HepG2 (cell line): ENCODE results near the gene RDM1. TPM values are rescaled to one million over a fixed set of nuclear protein-coding genes. Genes with fewer than 3 reads are reported as not detected.
A peak's percentile ranks its signal among the peaks of the same experiment; 100 is the strongest.

Experiments used
- ATF1 ChIP-seq: IDR thresholded peaks from 2 replicates; pipeline ENCODE4 v1.6.1; 2016; ENCODE audit warnings: mild to moderate bottlenecking, control low read depth
- BRD4 ChIP-seq: sonication (generic); formaldehyde crosslinking; IDR thresholded peaks from 2 replicates; pipeline ENCODE4 v1.4.0; 2020; ENCODE audit warnings: missing genetic modification reagents
- DBP ChIP-seq: sonication (generic); formaldehyde crosslinking; IDR thresholded peaks from 2 replicates; pipeline ENCODE4 v1.4.0; 2020; ENCODE audit warnings: missing genetic modification reagents; ENCODE audit errors: not compliant biosample characterization
- ELF3 ChIP-seq: IDR thresholded peaks from 2 replicates; pipeline ENCODE4 v1.6.1; 2016; ENCODE audit warnings: missing genetic modification reagents, missing compliant biosample characterization
- GLMP ChIP-seq: sonication (generic); formaldehyde crosslinking; IDR thresholded peaks from 2 replicates; pipeline ENCODE4 v1.9.0; 2021; ENCODE audit warnings: missing genetic modification reagents, mild to moderate bottlenecking, borderline replicate concordance
- LCORL ChIP-seq, 2 experiments: fragments of 450-650 bp in 1 of 2; sonication (generic) in 1 of 2; formaldehyde crosslinking in 1 of 2; IDR thresholded peaks; 2 replicates each; pipeline versions ENCODE4 v1.5.0 to v1.6.1; 2017 to 2020; ENCODE audit warnings: antibody characterized with exemption in 1 of 2, missing genetic modification reagents in 1 of 2
- MTF2 ChIP-seq: sonication (generic); formaldehyde crosslinking; IDR thresholded peaks from 2 replicates; pipeline ENCODE4 v1.5.0; 2020; ENCODE audit warnings: missing genetic modification reagents, borderline replicate concordance
- RFX5 ChIP-seq: IDR thresholded peaks from 2 replicates; pipeline ENCODE4 v1.6.1; 2011; ENCODE audit warnings: low read depth, low read length, improper control_type of control experiment
- SNAPC5 ChIP-seq: sonication (generic); formaldehyde crosslinking; IDR thresholded peaks from 2 replicates; pipeline ENCODE4 v1.8.1; 2023; ENCODE audit warnings: mild to moderate bottlenecking, missing genetic modification reagents, borderline replicate concordance
- SOX5 ChIP-seq: IDR thresholded peaks from 2 replicates; pipeline ENCODE4 v1.6.1; 2016; ENCODE audit warnings: borderline replicate concordance
- SPEN ChIP-seq: sonication (generic); formaldehyde crosslinking; IDR thresholded peaks from 2 replicates; pipeline ENCODE4 v1.5.1; 2020; ENCODE audit warnings: low read depth, mild to moderate bottlenecking, missing genetic modification reagents
- TARDBP ChIP-seq: sonication (generic); formaldehyde crosslinking; IDR thresholded peaks from 2 replicates; pipeline ENCODE4 v1.8.0; 2022; ENCODE audit warnings: mild to moderate bottlenecking, missing genetic modification reagents
- YEATS4 ChIP-seq: sonication (generic); formaldehyde crosslinking; IDR thresholded peaks from 2 replicates; pipeline ENCODE4 v1.4.0; 2020; ENCODE audit warnings: missing genetic modification reagents, borderline replicate concordance
- ZBTB1 ChIP-seq: sonication (generic); formaldehyde crosslinking; IDR thresholded peaks from 2 replicates; pipeline ENCODE4 v1.4.0; 2020; ENCODE audit warnings: missing genetic modification reagents, borderline replicate concordance
- polyA plus RNA-seq, 8 experiments: library from polyadenylated mRNA; depleted of rRNA in 3 of 8; stranded (reverse) in 7 of 8; unstranded in 1 of 8; fragments of >200 nt; fragmentation: Illumina TruSeq in 4 of 8; extraction: Trizol in 4 of 8; gene quantifications; 2 replicates each; pipeline versions ENCODE4 v1.2.1 to v1.2.3, GENCODE V29; 2011 to 2016; ENCODE audit warnings: low read depth in 4 of 8, missing spikeins in 1 of 8, mixed read lengths in 1 of 8; ENCODE audit not compliant: insufficient read depth in 1 of 8
- total RNA-seq, 5 experiments: library from RNA; depleted of rRNA; stranded (reverse); fragments of >200 nt; fragmentation: Illumina TruSeq; extraction: Trizol; gene quantifications; 2 replicates each; pipeline ENCODE4 v1.2.3, GENCODE V29; 2016; ENCODE audit warnings: low read depth in 1 of 5
- TF ChIP-seq, protein P1 (sequence below), 2 experiments: IDR thresholded peaks; 2 replicates each; pipeline ENCODE4 v1.6.1; 2011 to 2012; ENCODE audit warnings: low read length in 2 of 2, borderline replicate concordance in 1 of 2, low read depth in 1 of 2, mild to moderate bottlenecking in 1 of 2, moderate library complexity in 1 of 2
- TF ChIP-seq, protein P2 (sequence below): sonication (generic); formaldehyde crosslinking; IDR thresholded peaks from 2 replicates; pipeline ENCODE4 v1.8.0; 2022; ENCODE audit warnings: mild to moderate bottlenecking, missing genetic modification reagents, borderline replicate concordance

Gene RDM1
- total and polyA plus RNA-seq, 2 of the 13 experiments (the other 11 are each of a cell fraction or from before 2014, with no cell fraction given), result 0.28 to 0.40 TPM

- TF ChIP-seq, protein P1, sequence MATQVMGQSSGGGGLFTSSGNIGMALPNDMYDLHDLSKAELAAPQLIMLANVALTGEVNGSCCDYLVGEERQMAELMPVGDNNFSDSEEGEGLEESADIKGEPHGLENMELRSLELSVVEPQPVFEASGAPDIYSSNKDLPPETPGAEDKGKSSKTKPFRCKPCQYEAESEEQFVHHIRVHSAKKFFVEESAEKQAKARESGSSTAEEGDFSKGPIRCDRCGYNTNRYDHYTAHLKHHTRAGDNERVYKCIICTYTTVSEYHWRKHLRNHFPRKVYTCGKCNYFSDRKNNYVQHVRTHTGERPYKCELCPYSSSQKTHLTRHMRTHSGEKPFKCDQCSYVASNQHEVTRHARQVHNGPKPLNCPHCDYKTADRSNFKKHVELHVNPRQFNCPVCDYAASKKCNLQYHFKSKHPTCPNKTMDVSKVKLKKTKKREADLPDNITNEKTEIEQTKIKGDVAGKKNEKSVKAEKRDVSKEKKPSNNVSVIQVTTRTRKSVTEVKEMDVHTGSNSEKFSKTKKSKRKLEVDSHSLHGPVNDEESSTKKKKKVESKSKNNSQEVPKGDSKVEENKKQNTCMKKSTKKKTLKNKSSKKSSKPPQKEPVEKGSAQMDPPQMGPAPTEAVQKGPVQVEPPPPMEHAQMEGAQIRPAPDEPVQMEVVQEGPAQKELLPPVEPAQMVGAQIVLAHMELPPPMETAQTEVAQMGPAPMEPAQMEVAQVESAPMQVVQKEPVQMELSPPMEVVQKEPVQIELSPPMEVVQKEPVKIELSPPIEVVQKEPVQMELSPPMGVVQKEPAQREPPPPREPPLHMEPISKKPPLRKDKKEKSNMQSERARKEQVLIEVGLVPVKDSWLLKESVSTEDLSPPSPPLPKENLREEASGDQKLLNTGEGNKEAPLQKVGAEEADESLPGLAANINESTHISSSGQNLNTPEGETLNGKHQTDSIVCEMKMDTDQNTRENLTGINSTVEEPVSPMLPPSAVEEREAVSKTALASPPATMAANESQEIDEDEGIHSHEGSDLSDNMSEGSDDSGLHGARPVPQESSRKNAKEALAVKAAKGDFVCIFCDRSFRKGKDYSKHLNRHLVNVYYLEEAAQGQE (IDR thresholded peaks at IDR 0.05; ENCODE audit: borderline replicate concordance in 1 of 2, low read depth in 1 of 2, low read length in 2 of 2), result peak in 1 of 2 experiments; percentile 84; a peak in 2 of 4 replicates
- TF ChIP-seq MTF2 (no peak), GLMP (CRISPR knock-in tag) (no peak), BRD4 (no peak), TARDBP (CRISPR knock-in tag) (peak; percentile 99), LCORL (IDR thresholded peaks at IDR 0.05) (peak; percentile 57; the same call in 1 of the 2 replicates), LCORL (CRISPR knock-in tag; IDR thresholded peaks at IDR 0.05) (peak; percentile 83), SOX5 (CRISPR knock-in tag) (peak; percentile 91), SNAPC5 (CRISPR knock-in tag) (0 out of 2 replicates have a peak, but pooled peaks have one; percentile 68), DBP (CRISPR knock-in tag) (no peak), ELF3 (CRISPR knock-in tag) (peak; percentile 90), SPEN (CRISPR knock-in tag) (peak; percentile 93), ATF1 (CRISPR knock-in tag) (peak; percentile 80), RFX5 (no peak), ZBTB1 (CRISPR knock-in tag) (no peak), YEATS4 (CRISPR knock-in tag) (peak; percentile 40; the same call in 1 of the 2 replicates)
- TF ChIP-seq, protein P2, sequence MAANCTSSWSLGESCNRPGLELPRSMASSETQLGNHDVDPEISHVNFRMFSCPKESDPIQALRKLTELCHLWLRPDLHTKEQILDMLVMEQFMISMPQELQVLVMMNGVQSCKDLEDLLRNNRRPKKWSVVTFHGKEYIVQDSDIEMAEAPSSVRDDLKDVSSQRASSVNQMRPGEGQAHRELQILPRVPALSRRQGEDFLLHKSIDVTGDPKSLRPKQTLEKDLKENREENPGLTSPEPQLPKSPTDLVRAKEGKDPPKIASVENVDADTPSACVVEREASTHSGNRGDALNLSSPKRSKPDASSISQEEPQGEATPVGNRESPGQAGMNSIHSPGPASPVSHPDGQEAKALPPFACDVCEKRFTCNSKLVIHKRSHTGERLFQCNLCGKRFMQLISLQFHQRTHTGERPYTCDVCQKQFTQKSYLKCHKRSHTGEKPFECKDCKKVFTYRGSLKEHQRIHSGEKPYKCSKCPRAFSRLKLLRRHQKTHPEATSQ (CRISPR knock-in tag), result peak; percentile 82; the same call in 1 of the 2 replicates
Measured at GRCh38 chr17:35973333-35974260, 43.0 kb upstream of the RDM1 start (continued).
